ENCODE data around the gene CFAP20.
"Not testable (repeated sequence)": the region's sequence is repeated elsewhere in the genome, so short reads cannot be mapped to it uniquely, and the experiment has no call there.

Gene CFAP20

DNA sequence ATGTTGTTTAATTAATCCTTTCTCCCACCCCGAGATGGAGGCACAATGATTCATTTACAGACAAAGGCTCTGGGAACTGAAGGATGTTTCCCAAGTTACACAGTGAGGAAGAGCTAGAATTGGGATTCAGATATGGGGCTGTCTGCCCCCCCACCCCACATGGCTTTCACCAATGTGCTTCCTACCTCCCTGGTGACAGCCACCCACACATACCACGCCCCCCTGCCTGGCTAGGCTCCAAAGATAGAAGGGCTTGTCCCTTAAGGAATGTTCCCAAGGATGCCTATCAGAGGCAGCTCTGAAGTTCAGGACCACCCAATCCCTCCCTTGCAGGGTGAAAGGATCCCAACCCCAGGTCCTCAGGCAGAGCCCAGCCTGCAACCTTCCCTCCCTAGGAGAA is 32.9 kb downstream of the CFAP20 start:
- no peak for DNase-seq (ENCODE audit: low spot score)

DNA sequence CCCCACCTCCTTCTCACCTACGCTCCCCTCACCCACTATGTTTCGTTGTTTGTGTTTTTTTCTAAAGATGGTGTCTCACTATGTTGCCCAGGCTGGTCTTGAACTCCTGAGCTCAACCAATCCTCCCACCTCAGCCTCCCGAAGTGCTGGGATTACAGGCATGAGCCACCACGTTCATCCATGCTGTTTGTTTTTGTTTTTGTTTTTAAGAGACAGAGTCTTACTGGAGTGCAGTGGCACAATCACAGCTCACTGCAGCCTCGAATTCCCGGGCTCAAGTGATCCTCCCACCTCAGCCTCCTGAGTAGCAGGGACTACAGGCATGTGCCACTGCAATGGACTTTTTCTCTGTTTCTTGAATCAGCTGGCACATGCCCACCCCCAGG is 33.6 kb downstream of the CFAP20 start:
- not testable (repeated sequence) for DNase-seq (ENCODE audit: low spot score)

DNA sequence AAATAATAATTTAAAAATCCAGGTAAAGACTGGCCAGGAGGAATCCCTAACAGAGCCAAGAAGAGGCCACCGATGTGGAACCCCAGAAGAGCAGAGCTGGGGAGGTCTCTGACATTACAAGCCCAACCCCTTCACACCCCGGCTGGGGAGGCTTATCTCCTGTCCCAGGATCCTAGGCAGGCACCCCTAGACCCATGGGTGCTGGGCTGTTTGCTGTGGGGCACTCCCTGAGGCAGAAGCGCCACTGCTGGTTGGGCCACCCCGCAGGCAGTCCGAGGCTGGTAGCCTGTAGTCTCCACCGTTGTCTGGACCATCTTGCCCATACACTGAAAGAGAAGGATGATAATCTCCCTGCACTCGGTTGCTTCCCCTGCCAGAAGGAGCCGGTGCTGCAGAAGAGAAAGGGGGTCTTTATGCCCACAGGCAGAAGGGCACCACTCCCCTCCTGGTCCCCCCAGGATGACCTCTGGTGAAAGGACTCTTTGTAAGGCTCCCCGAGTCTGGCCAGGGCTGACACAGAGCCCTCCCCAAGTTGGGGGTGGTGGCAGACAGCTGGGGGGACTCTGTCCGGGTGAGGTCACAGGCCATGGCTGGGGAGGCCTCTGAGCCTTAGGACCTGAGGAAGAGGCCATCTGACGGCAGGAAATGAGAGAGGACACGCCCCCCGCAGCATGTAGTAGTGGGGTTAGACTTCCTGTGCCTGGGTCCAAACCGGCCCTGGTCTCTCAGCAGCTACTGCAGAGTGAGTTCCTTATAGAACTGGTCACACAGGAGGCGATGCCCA is 34.2 kb downstream of the CFAP20 start:
- DNase-seq (ENCODE audit: low spot score) = no peak

DNA sequence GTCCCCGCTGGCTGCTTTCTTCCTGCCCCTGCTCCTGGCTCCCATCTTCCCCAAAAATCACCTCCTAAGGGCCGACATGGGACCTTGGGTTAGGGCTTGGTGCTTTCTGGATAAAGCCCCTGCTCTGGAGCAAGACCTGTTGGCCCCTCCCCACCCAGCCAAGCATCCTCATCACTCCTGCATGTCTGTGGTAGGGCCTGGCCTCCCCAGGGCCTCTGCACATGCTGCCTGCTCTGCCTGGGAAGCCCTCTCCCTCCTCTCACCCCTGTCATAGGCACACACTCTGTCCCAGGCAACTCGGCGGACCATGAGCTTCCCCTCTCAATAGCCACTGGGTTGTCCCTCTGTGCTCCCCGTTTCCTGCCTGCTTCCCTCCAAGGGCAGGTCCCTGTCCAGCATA is 35.2 kb downstream of the CFAP20 start:
- DNase-seq (ENCODE audit: low spot score) = no peak

DNA sequence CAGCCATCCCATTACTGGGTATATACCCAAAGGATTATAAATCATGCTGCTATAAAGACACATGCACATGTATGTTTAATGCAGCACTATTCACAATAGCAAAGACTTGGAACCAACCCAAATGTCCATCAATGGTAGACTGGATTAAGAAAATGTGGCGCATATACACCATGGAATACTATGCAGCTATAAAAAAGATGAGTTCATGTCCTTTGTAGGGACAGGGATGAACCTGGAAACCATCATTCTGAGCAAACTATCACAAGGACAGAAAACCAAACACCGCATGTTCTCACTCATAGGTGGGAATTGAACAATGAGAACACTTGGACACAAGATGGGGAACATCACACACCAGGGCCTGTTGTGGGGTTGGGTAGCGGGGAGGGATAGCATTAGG is 38.8 kb downstream of the CFAP20 start:
- not testable (repeated sequence) for DNase-seq (ENCODE audit: low spot score)

GRCh38 chr16:58088091-58088490 is 41.1 kb downstream of the CFAP20 start:
- DNase-seq (ENCODE audit: low spot score) = no peak

DNA sequence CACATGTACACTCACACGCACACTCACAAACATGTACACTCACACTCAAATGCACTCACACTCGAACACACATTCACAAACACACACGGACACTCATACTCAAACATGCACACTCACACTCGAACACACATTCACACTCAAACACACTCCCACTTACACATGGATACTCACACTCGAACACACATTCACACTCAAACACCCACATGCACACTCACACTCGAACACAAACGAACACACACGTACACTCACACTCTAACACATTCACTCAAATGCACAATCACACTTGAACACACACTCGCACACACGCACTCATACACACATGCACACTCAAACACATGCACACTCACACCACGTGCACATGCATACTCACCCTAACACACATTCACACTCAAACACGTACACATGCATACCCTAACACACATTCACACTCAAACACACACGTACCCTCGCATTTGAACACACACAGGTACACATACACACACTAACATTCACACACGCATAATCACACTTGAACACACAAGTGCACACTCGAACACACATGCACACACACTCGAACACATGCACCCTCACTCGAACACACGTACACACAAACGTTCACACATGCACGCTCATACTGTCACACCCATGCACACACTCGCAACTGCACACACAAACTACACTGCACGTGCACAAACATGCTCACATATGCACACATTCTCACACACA is 41.8 kb downstream of the CFAP20 start:
- DNase-seq (ENCODE audit: low spot score) = no peak

DNA sequence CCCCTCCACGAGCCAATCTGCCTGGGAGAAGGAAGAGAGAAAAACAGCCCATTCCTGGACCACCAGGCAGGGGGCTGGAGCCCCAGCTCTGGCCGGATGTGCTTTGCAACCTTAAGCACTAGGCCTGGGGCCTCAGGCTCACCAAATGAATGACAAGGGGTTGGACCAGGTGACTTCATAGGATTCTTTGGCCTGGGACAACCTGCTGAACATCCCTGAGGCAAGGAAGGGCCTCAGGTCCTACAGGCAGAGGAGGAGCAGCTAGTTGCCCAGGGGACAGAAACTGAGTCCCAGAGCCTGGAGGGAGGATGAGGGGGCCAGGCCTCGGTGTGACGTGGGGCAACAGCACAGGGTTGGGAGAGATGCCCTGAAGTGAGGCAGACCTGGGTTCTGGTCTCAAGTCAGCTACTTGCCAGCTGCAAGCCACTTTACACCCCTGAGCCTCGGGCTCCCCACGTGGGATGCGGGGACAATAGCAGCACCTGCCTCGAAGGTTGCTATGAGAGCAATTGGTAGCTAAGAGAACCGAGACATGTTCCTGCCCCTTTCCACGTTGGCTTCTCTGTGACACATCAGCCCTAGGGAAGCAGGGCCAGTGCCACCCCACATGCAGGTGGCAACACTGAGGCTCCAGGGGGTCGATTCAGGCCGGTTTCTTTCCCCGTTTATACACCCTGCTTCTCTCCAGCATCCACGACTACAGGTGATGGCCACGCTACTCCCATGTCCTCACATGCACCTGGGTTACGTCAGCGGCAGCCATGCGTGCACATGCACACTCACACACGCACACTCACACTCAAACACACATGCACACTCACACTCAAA is 42.6 kb downstream of the CFAP20 start:
- no peak for DNase-seq (ENCODE audit: low spot score)

- DNase-seq (ENCODE audit: low spot score) = no peak
These were observed 43.5 kb downstream of the CFAP20 start for GRCh38 chr16:58085584-58086251.

DNA sequence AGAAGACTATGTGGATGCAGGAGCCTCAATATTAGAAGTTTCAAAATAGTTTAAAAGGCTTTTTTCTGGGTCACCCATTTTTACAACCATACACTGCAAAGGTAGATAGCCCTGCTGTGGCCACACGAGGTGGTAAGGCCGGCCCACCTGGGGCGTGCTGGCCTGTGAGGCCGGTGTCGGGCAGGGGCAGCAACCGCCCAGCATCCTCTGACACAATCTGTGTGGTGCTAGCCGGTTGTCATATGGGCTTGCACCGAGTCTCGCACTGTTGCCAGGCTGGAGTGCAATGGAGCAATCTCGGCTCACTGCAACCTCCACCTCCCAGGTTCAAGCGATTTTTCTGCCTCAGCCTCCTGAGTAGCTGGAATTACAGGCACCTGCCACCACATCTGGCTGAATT is 44.0 kb downstream of the CFAP20 start:
- DNase-seq (ENCODE audit: low spot score) = no peak

DNA sequence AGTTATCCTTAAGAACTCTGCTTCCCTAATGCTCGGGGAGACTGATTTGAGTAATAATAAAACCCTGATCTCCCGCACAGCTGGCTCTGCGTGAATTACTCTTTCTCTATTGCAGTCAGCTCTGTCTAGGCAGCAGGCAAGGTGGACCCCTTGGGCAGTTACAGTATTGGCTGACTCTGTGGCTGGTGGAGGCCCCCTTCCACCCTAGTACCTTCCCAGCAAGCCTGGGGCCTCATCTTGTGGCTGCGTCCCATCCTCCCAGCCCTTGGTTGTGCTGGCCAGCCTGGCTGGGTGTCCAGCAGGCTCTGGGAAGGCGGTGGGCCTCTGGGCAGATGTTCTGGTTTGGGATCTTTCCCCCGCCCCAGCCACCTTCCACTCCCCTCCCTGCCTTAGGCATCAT is 44.5 kb downstream of the CFAP20 start:
- DNase-seq (ENCODE audit: low spot score) = no peak

- no peak for DNase-seq (ENCODE audit: low spot score)
These were observed 46.8 kb downstream of the CFAP20 start for GRCh38 chr16:58082381-58082780.

- not testable (repeated sequence) for DNase-seq (ENCODE audit: low spot score)
These were observed 48.5 kb downstream of the CFAP20 start for GRCh38 chr16:58080657-58081056.

DNA sequence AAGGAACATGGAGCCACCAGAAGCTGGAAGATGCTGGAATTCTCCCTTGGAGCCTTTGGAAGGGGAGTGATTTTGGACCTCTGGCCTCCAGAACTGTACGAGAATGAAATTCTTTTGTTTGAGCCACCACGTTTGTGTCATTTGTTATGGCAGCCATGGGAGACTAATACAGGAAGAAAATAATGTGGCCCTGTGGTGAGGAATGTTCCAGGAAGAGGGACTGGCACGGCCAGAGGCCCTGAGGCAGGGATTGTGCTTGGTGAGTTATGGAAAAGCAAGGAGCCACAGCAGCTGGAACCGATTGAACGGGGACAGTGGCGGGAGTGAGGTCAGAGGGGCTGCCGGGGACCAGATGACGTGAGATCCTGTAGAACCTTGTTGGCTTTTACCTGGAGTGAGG is 51.4 kb downstream of the CFAP20 start:
- no peak for DNase-seq (ENCODE audit: low spot score)

GRCh38 chr16:58076514-58076913 is 52.7 kb downstream of the CFAP20 start:
- DNase-seq (ENCODE audit: low spot score) = no peak

GRCh38 chr16:58074657-58075056 is 54.5 kb downstream of the CFAP20 start:
- DNase-seq (ENCODE audit: low spot score) = no peak

- not testable (repeated sequence) for DNase-seq (ENCODE audit: low spot score)
These were observed 56.1 kb downstream of the CFAP20 start for GRCh38 chr16:58073086-58073485.

GRCh38 chr16:58072134-58072533 is 57.0 kb downstream of the CFAP20 start:
- DNase-seq (ENCODE audit: low spot score) = not testable (repeated sequence)

GRCh38 chr16:58070585-58070984 is 58.6 kb downstream of the CFAP20 start:
- DNase-seq (ENCODE audit: low spot score) = no peak
